ENCODE measurements around the gene GJA3. TPM values are rescaled to one million over a fixed set of nuclear protein-coding genes. Genes with fewer than 3 reads are reported as not detected.

GJA3 gene
- total RNA-seq, 4 donors from 2014 or later: 0.04 to 0.52 (median 0.32) TPM; not detected in 1

- intact Hi-C loops (cut with DNase I; ENCODE audit: low total_unique reads): no loop called here
- no peak for DNase-seq (ENCODE audit: low spot score in 2 of 2)
- TF ChIP-seq, protein P1, sequence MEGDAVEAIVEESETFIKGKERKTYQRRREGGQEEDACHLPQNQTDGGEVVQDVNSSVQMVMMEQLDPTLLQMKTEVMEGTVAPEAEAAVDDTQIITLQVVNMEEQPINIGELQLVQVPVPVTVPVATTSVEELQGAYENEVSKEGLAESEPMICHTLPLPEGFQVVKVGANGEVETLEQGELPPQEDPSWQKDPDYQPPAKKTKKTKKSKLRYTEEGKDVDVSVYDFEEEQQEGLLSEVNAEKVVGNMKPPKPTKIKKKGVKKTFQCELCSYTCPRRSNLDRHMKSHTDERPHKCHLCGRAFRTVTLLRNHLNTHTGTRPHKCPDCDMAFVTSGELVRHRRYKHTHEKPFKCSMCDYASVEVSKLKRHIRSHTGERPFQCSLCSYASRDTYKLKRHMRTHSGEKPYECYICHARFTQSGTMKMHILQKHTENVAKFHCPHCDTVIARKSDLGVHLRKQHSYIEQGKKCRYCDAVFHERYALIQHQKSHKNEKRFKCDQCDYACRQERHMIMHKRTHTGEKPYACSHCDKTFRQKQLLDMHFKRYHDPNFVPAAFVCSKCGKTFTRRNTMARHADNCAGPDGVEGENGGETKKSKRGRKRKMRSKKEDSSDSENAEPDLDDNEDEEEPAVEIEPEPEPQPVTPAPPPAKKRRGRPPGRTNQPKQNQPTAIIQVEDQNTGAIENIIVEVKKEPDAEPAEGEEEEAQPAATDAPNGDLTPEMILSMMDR (IDR thresholded peaks at IDR 0.05): no peak
- TF ChIP-seq POLR2A (IDR thresholded peaks at IDR 0.05): no peak
- H3K4me3 ChIP-seq (ENCODE audit: low read depth, poor library complexity, severe bottlenecking): no peak overlapping the region
- 69 to 91% methylated on average over 4 of the region's 4 CpGs for WGBS, 2 donors
These were observed 20.4 kb downstream of the GJA3 start for GRCh38 chr13:20140487-20140886.

DNA sequence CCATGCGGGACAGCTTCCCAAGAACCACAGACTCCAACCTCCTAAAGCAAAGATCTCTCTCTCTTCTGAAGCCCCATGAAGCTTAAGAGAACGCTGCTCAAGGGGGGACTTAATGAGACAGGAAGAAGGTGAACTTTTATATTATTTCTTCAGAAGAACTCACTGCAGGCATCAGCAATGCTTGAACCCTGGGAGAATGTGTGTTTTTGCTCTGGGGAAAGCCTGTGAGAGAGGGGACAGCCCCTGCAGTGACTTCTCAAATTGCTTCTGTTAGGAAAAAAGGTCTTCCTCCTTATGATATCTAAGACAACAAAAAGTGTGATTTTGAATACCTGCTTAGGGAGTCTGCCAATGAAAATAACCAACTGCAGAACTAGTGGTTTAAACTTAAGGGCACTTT is 23.0 kb downstream of the GJA3 start:
- 32 to 50% methylated on average over 2 of the region's 2 CpGs for WGBS, 2 donors
- TF ChIP-seq POLR2A (IDR thresholded peaks at IDR 0.05): no peak
- TF ChIP-seq, protein P1 (IDR thresholded peaks at IDR 0.05): no peak
- intact Hi-C loops (cut with DNase I; ENCODE audit: low total_unique reads): no loop called here
- no peak overlapping the region for H3K4me3 ChIP-seq (ENCODE audit: low read depth, poor library complexity, severe bottlenecking)
- no peak for DNase-seq (ENCODE audit: low spot score in 2 of 2)

DNA sequence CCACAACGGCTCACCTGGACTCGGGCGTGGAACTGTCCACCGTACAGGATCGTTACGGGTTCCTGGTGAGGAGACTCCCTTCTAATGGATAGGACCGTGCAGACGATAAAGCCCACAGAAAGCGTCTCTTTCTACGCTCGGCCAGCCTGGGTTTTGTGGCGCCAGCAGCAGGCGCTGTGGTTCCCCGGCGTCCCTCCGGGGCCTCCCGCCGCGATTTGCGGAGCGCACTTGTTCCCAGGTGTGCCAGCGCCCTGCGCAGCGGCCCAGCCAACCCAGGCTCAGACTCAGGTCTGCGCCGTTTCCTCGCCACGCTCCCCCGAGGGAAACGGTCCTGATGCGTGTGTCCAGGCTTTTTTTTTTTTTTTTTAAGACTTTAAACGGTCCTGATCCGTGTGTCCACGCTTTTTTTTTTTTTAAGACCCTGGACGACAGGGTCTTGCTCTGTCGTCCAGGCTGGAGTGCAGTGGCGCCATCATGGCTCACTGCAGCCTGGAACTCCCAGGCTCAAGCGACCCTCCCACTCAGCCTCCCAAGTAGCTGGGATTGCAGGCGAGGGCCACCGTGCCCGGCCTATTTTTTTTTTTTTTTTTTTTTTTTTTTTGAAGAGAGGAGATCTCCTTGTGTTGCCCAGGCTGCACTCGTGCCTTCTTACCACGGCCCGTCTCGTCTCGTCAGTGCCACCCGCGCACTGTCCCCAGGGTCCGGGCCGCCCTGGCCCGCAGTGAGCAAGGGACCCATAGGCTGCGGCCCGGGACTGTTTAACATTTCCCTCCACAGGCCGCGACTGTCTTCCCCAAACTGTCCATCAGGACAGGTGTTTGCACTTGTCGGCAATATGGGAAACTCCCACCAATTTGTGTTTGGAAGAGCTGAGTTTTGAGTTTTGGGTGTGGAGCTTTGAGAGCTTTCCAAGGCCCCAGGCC is 23.8 kb downstream of the GJA3 start:
- intact Hi-C loops (cut with DNase I; ENCODE audit: low total_unique reads): no loop called here
- TF ChIP-seq POLR2A (IDR thresholded peaks at IDR 0.05): no peak
- TF ChIP-seq, protein P1 (IDR thresholded peaks at IDR 0.05): no peak
- no peak for DNase-seq (ENCODE audit: low spot score in 2 of 2)
- WGBS, 2 donors: 17 to 24% methylated on average over 49 to 54 of the region's 56 CpGs
- H3K4me3 ChIP-seq (ENCODE audit: low read depth, poor library complexity, severe bottlenecking): no peak overlapping the region

- H3K4me3 ChIP-seq (ENCODE audit: low read depth, poor library complexity, severe bottlenecking): no peak overlapping the region
- no peak for TF ChIP-seq POLR2A (IDR thresholded peaks at IDR 0.05)
- TF ChIP-seq, protein P1 (IDR thresholded peaks at IDR 0.05): no peak
- no peak for DNase-seq (ENCODE audit: low spot score in 2 of 2)
- WGBS, 2 donors: 71 to 77% methylated on average over 8 of the region's 8 CpGs
- intact Hi-C loops (cut with DNase I; ENCODE audit: low total_unique reads): no loop called here
These were observed 26.1 kb downstream of the GJA3 start for GRCh38 chr13:20134732-20135131.

- 86 to 87% methylated on average over 10 of the region's 10 CpGs for WGBS, 2 donors
- intact Hi-C loops (cut with DNase I; ENCODE audit: low total_unique reads): no loop called here
- DNase-seq (ENCODE audit: low spot score in 2 of 2): no peak
- TF ChIP-seq, protein P1 (IDR thresholded peaks at IDR 0.05): no peak
- no peak for TF ChIP-seq POLR2A (IDR thresholded peaks at IDR 0.05)
- H3K4me3 ChIP-seq (ENCODE audit: low read depth, poor library complexity, severe bottlenecking): no peak overlapping the region
These were observed 28.7 kb downstream of the GJA3 start for GRCh38 chr13:20132052-20132634.
